PC-3 (cell line): ENCODE results near the gene KCNN4. TPM values are rescaled to one million over a fixed set of nuclear protein-coding genes. Genes with fewer than 3 reads are reported as not detected.

Experiments
- ATAC-seq: fragments of 200-7000 bp; cut with Tn5 transposase; 2 replicates; pipeline ENCODE4 v1.9.1; 2020; ENCODE audit warnings: mild to moderate bottlenecking, moderate library complexity
- BruUV-seq: library from RNA; stranded (reverse); fragments of 400-500 nt; replicated peaks from 2 replicates; lab custom pipeline; 2021; lab: Mats Ljungman, UMichigan
- CTCF ChIA-PET: fragments of 300-600 bp; sonication (Branson Sonifier 250); formaldehyde crosslinking; loops from one replicate; lab custom pipeline; 2022; ENCODE audit warnings: antibody characterized with exemption; lab: Charles Lee
- POLR2A ChIA-PET: fragments of 300-600 bp; sonication (Branson Sonifier 250); formaldehyde crosslinking; loops from one replicate; lab custom pipeline; 2022; ENCODE audit warnings: antibody characterized with exemption; ENCODE audit not compliant: unreplicated experiment; lab: Charles Lee
- DNase-seq: peaks from one replicate; pipeline ENCODE4 v3.0.0-alpha.2; 2015
- H2AFZ ChIP-seq: fragments of 300-600 bp; sonication (generic); 2 replicates; pipeline ENCODE4 v1.6.0; 2016; ENCODE audit warnings: antibody characterized with exemption, low read length
- H3F3A ChIP-seq: fragments of 300-600 bp; sonication (generic); one replicate; pipeline ENCODE4 v1.6.0; 2017; ENCODE audit warnings: antibody characterized with exemption, low read length, control low read depth, mild to moderate bottlenecking; ENCODE audit not compliant: unreplicated experiment
- H3K27ac ChIP-seq: fragments of 300-600 bp; sonication (generic); 2 replicates; pipeline ENCODE4 v1.5.1; 2016; ENCODE audit warnings: mild to moderate bottlenecking, low read length
- H3K27me3 ChIP-seq: fragments of 300-600 bp; sonication (generic); 2 replicates; pipeline ENCODE4 v1.6.1; 2016; ENCODE audit warnings: low read length, mixed read lengths
- H3K36me3 ChIP-seq: fragments of 300-600 bp; sonication (generic); 2 replicates; pipeline ENCODE4 v1.6.1; 2016; ENCODE audit warnings: low read depth, mixed run types, low read length, mixed read lengths
- H3K4me1 ChIP-seq: fragments of 300-600 bp; sonication (generic); 2 replicates; pipeline ENCODE4 v1.5.1; 2016; ENCODE audit warnings: low read length; ENCODE audit not compliant: insufficient read depth
- H3K4me2 ChIP-seq: fragments of 300-600 bp; sonication (generic); 2 replicates; pipeline ENCODE4 v1.6.0; 2016; ENCODE audit warnings: low read length
- H3K4me3 ChIP-seq: fragments of 300-600 bp; sonication (generic); 2 replicates; pipeline ENCODE4 v1.5.1; 2016; ENCODE audit warnings: mild to moderate bottlenecking, low read length, mixed read lengths
- H3K79me2 ChIP-seq: fragments of 300-600 bp; sonication (generic); 2 replicates; pipeline ENCODE4 v1.6.1; 2017; ENCODE audit warnings: low read length, mixed read lengths
- H3K9ac ChIP-seq: fragments of 300-600 bp; sonication (generic); 2 replicates; pipeline ENCODE4 v1.6.0; 2016; ENCODE audit warnings: mild to moderate bottlenecking, low read length
- H3K9me2 ChIP-seq: fragments of 300-600 bp; sonication (generic); replicated peaks from 2 replicates; pipeline ENCODE4 v1.6.1; 2016; ENCODE audit warnings: mixed run types, low read length, mixed read lengths
- H3K9me3 ChIP-seq: fragments of 300-600 bp; sonication (generic); 2 replicates; pipeline ENCODE4 v1.6.1; 2016; ENCODE audit warnings: low read length, mixed read lengths
- H4K20me1 ChIP-seq: fragments of 300-600 bp; sonication (generic); 2 replicates; pipeline ENCODE4 v1.6.1; 2016; ENCODE audit warnings: low read length, mixed read lengths
- CTCF ChIP-seq: fragments of 300-600 bp; sonication (generic); conservative IDR thresholded peaks from 2 replicates; pipeline ENCODE4 v1.5.1; 2017; ENCODE audit warnings: antibody characterized with exemption, low read depth, mild to moderate bottlenecking, low read length
- EZH2 ChIP-seq: fragments of 300-600 bp; sonication (generic); IDR thresholded peaks from one replicate; pipeline ENCODE4 v1.6.1; 2017; ENCODE audit warnings: antibody characterized with exemption, mild to moderate bottlenecking, low read length; ENCODE audit not compliant: unreplicated experiment
- EZH2phosphoT487 ChIP-seq: fragments of 300-600 bp; sonication (generic); IDR thresholded peaks from 2 replicates; pipeline ENCODE4 v1.6.1; 2018; ENCODE audit warnings: mild to moderate bottlenecking, antibody characterized with exemption, low read length, borderline replicate concordance
- intact Hi-C: fragments of 100-400 bp; cut with micrococcal nuclease; formaldehyde crosslinking; loops from 2 replicates; pipeline ENCODE4 v1.9.0; 2023
- total RNA-seq: library from RNA; depleted of rRNA; stranded (reverse); fragments of >200 nt; gene quantifications from 2 replicates; pipeline ENCODE4 v1.2.3, GENCODE V29; 2014

Gene KCNN4
- total RNA-seq, 1 experiment from 2014 or later = 45.7 TPM

DNA sequence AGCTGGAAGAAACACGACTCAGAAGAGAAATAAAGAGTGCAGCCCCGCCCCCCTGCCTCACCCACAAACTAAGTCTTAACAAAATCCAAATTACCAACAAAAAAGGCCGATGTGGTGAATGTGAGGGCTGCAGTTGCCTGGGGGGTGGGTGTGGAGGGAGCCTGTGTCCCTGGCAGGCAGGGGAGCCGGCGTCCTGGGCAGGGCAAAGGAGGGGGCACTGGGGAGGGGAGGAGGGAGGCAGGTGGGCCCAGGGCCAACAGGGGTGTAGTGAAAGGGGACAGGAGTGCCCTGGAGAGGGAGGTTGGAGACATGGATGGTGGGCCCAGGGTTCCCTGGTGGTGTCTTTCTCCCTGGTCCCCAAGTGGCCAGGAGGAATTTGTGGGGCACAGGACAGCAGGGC, 60.9 kb downstream of the KCNN4 start:
- ChIA-PET CTCF (no interaction called here), POLR2A (no interaction called here)
- DNase-seq (no peak), ATAC-seq (0 out of 2 replicates have a peak, but pooled peaks have one; percentile 31)
- Histone ChIP-seq H4K20me1 (no peaks in the 10 kb centered on the region), H3K4me1 (no peaks in the 10 kb centered on the region), H3K9ac (no peak overlapping the region), H3K9me2 (no peaks in the 10 kb centered on the region), H3K27ac (no peak overlapping the region), H3K4me2 (no peak overlapping the region), H3K9me3 (no peaks in the 10 kb centered on the region), H3K79me2 (no peaks in the 10 kb centered on the region), H3K4me3 (no peak overlapping the region), H3F3A (no peaks in the 10 kb centered on the region), H3K27me3 (no peaks in the 10 kb centered on the region), H2AFZ (no peak overlapping the region), H3K36me3 (no peaks in the 10 kb centered on the region)
- intact Hi-C loops = no loop called here
- no peak for TF ChIP-seq EZH2
- TF ChIP-seq EZH2phosphoT487 = no peak
- no peak for TF ChIP-seq CTCF
- no TSS peak for BruUV-seq

GRCh38 chr19:43719378-43719868, 61.4 kb downstream of the KCNN4 start:
- Histone ChIP-seq H3K9me3 (no peaks in the 10 kb centered on the region), H3K4me2 (no peak overlapping the region), H3F3A (no peaks in the 10 kb centered on the region), H3K27me3 (no peaks in the 10 kb centered on the region), H3K79me2 (no peaks in the 10 kb centered on the region), H3K9ac (no peak overlapping the region), H4K20me1 (no peaks in the 10 kb centered on the region), H3K9me2 (no peaks in the 10 kb centered on the region), H3K4me1 (no peaks in the 10 kb centered on the region), H3K4me3 (no peak overlapping the region), H2AFZ (no peak overlapping the region), H3K36me3 (no peaks in the 10 kb centered on the region), H3K27ac (no peak overlapping the region)
- ATAC-seq = no peak
- intact Hi-C loops = no loop called here
- no peak for TF ChIP-seq EZH2phosphoT487
- no peak for TF ChIP-seq EZH2
- no peak for TF ChIP-seq CTCF
- ChIA-PET CTCF (no interaction called here), POLR2A (no interaction called here)
- DNase-seq = no peak
- BruUV-seq = no TSS peak

DNA sequence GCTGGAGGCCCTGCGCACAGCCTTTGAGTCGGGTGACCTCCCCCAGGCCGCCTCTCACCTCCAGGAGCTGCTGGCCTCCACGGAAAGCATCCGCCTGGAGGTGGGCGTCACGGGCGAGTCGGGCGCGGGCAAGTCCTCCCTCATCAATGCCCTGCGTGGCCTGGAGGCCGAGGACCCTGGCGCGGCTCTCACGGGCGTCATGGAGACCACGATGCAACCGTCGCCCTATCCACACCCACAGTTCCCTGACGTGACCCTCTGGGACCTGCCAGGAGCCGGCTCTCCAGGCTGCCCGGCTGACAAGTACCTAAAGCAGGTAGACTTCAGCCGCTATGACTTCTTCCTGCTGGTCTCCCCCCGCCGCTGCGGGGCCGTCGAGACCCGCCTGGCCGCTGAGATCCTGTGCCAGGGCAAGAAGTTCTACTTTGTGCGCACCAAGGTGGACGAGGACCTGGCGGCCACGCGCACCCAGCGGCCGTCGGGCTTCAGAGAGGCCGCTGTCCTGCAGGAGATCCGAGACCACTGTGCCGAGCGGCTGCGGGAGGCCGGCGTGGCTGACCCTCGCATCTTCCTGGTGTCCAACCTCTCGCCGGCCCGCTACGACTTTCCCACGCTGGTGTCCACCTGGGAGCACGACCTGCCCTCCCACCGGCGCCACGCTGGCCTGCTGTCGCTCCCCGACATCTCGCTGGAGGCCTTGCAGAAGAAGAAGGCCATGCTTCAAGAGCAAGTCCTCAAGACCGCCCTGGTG, 62.0 kb downstream of the KCNN4 start:
- no peaks in the 10 kb centered on the region for H3K9me3 ChIP-seq
- H3K27ac ChIP-seq = no peak overlapping the region
- H3K4me3 ChIP-seq = no peak overlapping the region
- H2AFZ ChIP-seq = no peak overlapping the region
- no peaks in the 10 kb centered on the region for H4K20me1 ChIP-seq
- DNase-seq (no peak), ATAC-seq (no peak)
- H3K9ac ChIP-seq = no peak overlapping the region
- H3K9me2 ChIP-seq = no peaks in the 10 kb centered on the region
- no TSS peak for BruUV-seq
- TF ChIP-seq EZH2phosphoT487 (no peak), EZH2 (no peak), CTCF (no peak)
- ChIA-PET POLR2A (no interaction called here), CTCF (no interaction called here)
- no peak overlapping the region for H3K4me2 ChIP-seq
- no peaks in the 10 kb centered on the region for H3F3A ChIP-seq
- intact Hi-C loops = no loop called here
- H3K27me3 ChIP-seq = no peaks in the 10 kb centered on the region
- no peaks in the 10 kb centered on the region for H3K79me2 ChIP-seq
- no peaks in the 10 kb centered on the region for H3K36me3 ChIP-seq
- no peaks in the 10 kb centered on the region for H3K4me1 ChIP-seq
